GM23248 (cell line): ENCODE results near the gene COPS3. TPM values are rescaled to one million over a fixed set of nuclear protein-coding genes. Genes with fewer than 3 reads are reported as not detected.
"Not testable (repeated sequence)": the region's sequence is repeated elsewhere in the genome, so short reads cannot be mapped to it uniquely, and the experiment has no call there.

Source experiments
- DNase-seq: peaks from one replicate; pipeline ENCODE4 v3.0.0-alpha.2; 2015
- H2AFZ ChIP-seq: fragments of 200-600 bp; sonication (generic); 2 replicates; pipeline ENCODE4 v1.6.1; 2016; ENCODE audit warnings: antibody characterized with exemption
- H3F3A ChIP-seq: fragments of 200-600 bp; sonication (generic); 2 replicates; pipeline ENCODE4 v1.6.1; 2016; ENCODE audit warnings: mild to moderate bottlenecking, antibody characterized with exemption, mixed run types; ENCODE audit not compliant: insufficient read depth
- H3K27ac ChIP-seq: fragments of 200-600 bp; sonication (generic); 2 replicates; pipeline ENCODE4 v1.5.1; 2016; ENCODE audit warnings: mild to moderate bottlenecking
- H3K27me3 ChIP-seq: fragments of 200-600 bp; sonication (generic); replicated peaks from 2 replicates; pipeline ENCODE4 v1.6.1; 2016; ENCODE audit warnings: mild to moderate bottlenecking; ENCODE audit not compliant: insufficient read depth
- H3K36me3 ChIP-seq: fragments of 200-600 bp; sonication (generic); 2 replicates; pipeline ENCODE4 v1.6.1; 2016; ENCODE audit warnings: low read depth, mild to moderate bottlenecking
- H3K4me1 ChIP-seq: fragments of 200-600 bp; sonication (generic); 2 replicates; pipeline ENCODE4 v1.6.1; 2016; ENCODE audit warnings: mild to moderate bottlenecking; ENCODE audit not compliant: insufficient read depth
- H3K4me2 ChIP-seq: fragments of 200-600 bp; sonication (generic); one replicate; pipeline ENCODE4 v1.6.1; 2016; ENCODE audit warnings: mild to moderate bottlenecking; ENCODE audit not compliant: unreplicated experiment
- H3K4me3 ChIP-seq: fragments of 200-600 bp; sonication (generic); 2 replicates; pipeline ENCODE4 v1.5.1; 2016; ENCODE audit warnings: mild to moderate bottlenecking
- H3K79me2 ChIP-seq: fragments of 200-600 bp; sonication (generic); 2 replicates; pipeline ENCODE4 v1.6.1; 2016; ENCODE audit warnings: mild to moderate bottlenecking; ENCODE audit not compliant: insufficient read depth
- H3K9ac ChIP-seq: fragments of 200-600 bp; sonication (generic); 2 replicates; pipeline ENCODE4 v1.6.1; 2016; ENCODE audit warnings: mild to moderate bottlenecking
- H3K9me2 ChIP-seq: fragments of 200-600 bp; sonication (generic); 2 replicates; pipeline ENCODE4 v1.6.1; 2016; ENCODE audit warnings: mixed run types, mild to moderate bottlenecking, moderate library complexity; ENCODE audit not compliant: insufficient read depth
- H3K9me3 ChIP-seq: fragments of 200-600 bp; sonication (generic); one replicate; pipeline ENCODE4 v1.6.1; 2017; ENCODE audit warnings: low read depth
- H4K20me1 ChIP-seq: fragments of 200-600 bp; sonication (generic); 2 replicates; pipeline ENCODE4 v1.6.0; 2016; ENCODE audit not compliant: insufficient read depth
- EZH2 ChIP-seq: fragments of 200-600 bp; sonication (generic); IDR thresholded peaks from 2 replicates; pipeline ENCODE4 v1.6.1; 2018; ENCODE audit warnings: antibody characterized with exemption, mild to moderate bottlenecking; ENCODE audit not compliant: insufficient read depth, poor library complexity, severe bottlenecking
- EZH2phosphoT487 ChIP-seq: fragments of 200-600 bp; sonication (generic); IDR thresholded peaks from 2 replicates; pipeline ENCODE4 v1.6.1; 2018; ENCODE audit warnings: antibody characterized with exemption, moderate library complexity, mild to moderate bottlenecking, low read depth; ENCODE audit not compliant: insufficient read depth
- WGBS, 2 experiments: methylation state at CpG; one replicate each; pipeline ENCODE4 v1.1.6; 2015 to 2017; ENCODE audit warnings: low lambda C conversion rate in 2 of 2, low coverage in 1 of 2; ENCODE audit errors: missing lambda C conversion rate in 2 of 2; 5-methylcytosine and 5-hydroxymethylcytosine counted together
- in situ Hi-C: fragments of 300-500 bp; cut with MboI; formaldehyde crosslinking; loops from 2 replicates; pipeline ENCODE4 v1.15.0; 2020
- polyA plus RNA-seq: library from polyadenylated mRNA; unstranded; fragments of >200 nt; fragmentation: Nextera tagmentation; extraction: Ambion mirVana; gene quantifications from 2 replicates; pipeline ENCODE4 v1.2.1, GENCODE V29; 2016
- total RNA-seq: library from RNA; depleted of rRNA; stranded (reverse); fragments of >200 nt; shearing (Covaris generic); gene quantifications from 2 replicates; pipeline ENCODE4 v1.2.3, GENCODE V29; 2014

Gene COPS3
- total and polyA plus RNA-seq, 2 experiments from 2014 or later, result 90.2 to 93.3 TPM

DNA sequence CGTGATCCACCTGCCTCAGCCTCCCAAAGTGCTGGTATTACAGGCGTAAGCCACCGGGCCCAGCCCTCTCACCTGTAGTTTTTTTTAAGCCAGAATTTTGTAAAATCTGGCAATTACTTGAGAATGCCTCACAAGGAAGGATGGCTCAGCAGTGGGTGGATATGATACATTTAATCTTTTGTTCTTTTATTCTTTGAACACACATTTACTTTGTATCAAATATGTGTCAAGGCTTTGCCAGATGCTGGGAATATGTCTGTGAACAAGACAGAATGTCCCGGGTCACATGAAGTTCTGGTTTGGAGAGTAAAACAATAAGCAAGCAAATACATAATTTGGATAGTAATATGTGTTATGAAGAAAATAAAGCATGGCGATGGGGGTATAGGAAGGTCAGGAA is 4.9 kb upstream of the COPS3 start:
- no peaks in the 10 kb centered on the region for H3K79me2 ChIP-seq
- in situ Hi-C loops, result no loop called here
- H2AFZ ChIP-seq, result no peak overlapping the region
- no peak overlapping the region for H3K9ac ChIP-seq
- H3K9me2 ChIP-seq, result no peaks in the 10 kb centered on the region
- H4K20me1 ChIP-seq, result no peaks in the 10 kb centered on the region
- DNase-seq, result no peak
- WGBS, 2 experiments, result 69% methylated on average over 5 of the region's 5 CpGs
- no peaks in the 10 kb centered on the region for H3K9me3 ChIP-seq
- no peaks in the 10 kb centered on the region for H3K27me3 ChIP-seq
- no peak overlapping the region for H3K27ac ChIP-seq
- TF ChIP-seq EZH2phosphoT487 (no peak), EZH2 (no peak)
- H3K4me3 ChIP-seq, result no peak overlapping the region
- no peaks in the 10 kb centered on the region for H3K36me3 ChIP-seq
- peaks cover 5% of the 10 kb centered on the region; the same call in 1 of the 2 replicates for H3K4me1 ChIP-seq
- H3K4me2 ChIP-seq, result no peak overlapping the region
- no peaks in the 10 kb centered on the region for H3F3A ChIP-seq

DNA sequence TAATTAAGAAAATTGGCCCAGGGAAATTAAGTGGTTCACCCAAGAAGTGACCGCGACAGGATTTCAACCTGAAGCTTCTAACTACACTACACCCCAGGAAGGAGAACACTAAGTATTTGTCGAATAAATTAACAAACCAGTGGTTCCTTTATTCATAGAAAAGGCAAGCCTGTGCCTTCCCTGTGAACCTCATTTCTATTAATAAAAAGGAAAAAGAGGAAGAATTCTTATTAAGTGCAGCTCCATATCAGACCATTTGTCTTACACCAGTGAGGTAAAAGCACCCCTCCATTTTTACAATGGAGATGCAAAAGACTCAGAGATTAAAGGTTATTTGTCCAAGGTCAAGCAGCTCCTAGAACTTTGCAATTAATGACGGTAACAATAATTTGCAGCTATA is 1.7 kb downstream of the COPS3 start:
- no peaks in the 10 kb centered on the region for H3K9me3 ChIP-seq
- H3K27ac ChIP-seq, result peak overlapping the region; percentile 92
- in situ Hi-C loops, result no loop called here
- no peak for TF ChIP-seq EZH2phosphoT487
- no peak for TF ChIP-seq EZH2
- H3F3A ChIP-seq, result no peaks in the 10 kb centered on the region
- peak overlapping the region; percentile 79 for H3K4me2 ChIP-seq
- DNase-seq, result no peak
- no peaks in the 10 kb centered on the region for H3K27me3 ChIP-seq
- peak overlapping the region; percentile 94 for H3K9ac ChIP-seq
- H3K79me2 ChIP-seq, result peaks cover 61% of the 10 kb centered on the region
- no peaks in the 10 kb centered on the region for H3K9me2 ChIP-seq
- peak overlapping the region; percentile 89 for H3K4me3 ChIP-seq
- no peak overlapping the region for H2AFZ ChIP-seq
- peaks cover 5% of the 10 kb centered on the region; the same call in 1 of the 2 replicates for H4K20me1 ChIP-seq
- H3K4me1 ChIP-seq, result peaks cover 21% of the 10 kb centered on the region
- WGBS, 2 experiments, result 75 to 76% methylated on average over 4 of the region's 4 CpGs
- H3K36me3 ChIP-seq, result no peaks in the 10 kb centered on the region

GRCh38 chr17:17277431-17277830 is 3.6 kb downstream of the COPS3 start:
- 94 to 98% methylated on average over 5 of the region's 5 CpGs for WGBS, 2 experiments
- H3K4me2 ChIP-seq, in situ Hi-C loops, H2AFZ ChIP-seq, H3K4me3 ChIP-seq, H3F3A ChIP-seq, H3K9ac ChIP-seq, H3K27ac ChIP-seq, H3K9me3 ChIP-seq, H3K36me3 ChIP-seq, DNase-seq, H4K20me1 ChIP-seq, H3K27me3 ChIP-seq, H3K9me2 ChIP-seq: not testable (repeated sequence)
- H3K4me1 ChIP-seq, result peaks cover 21% of the 10 kb centered on the region
- H3K79me2 ChIP-seq, result peaks cover 80% of the 10 kb centered on the region

DNA sequence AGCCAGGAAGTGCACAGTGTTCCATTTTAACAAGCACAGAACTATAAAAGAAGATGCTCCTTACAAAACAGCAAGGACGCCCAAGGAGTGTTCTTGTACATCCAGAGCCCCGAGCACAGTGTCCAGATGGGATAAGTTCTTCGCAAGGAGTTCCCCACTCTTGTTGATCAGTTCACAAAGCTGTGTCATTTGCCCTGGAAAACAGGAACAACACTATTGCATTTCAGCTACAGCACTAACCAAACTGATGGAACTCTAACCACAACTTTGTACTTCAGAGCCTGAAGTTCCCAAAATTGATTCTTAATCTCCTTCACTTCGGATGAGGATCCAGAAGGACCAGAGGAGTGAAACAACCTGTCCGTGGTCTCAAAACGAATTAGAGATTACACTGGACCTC is 5.1 kb downstream of the COPS3 start:
- no peak overlapping the region for H3K9ac ChIP-seq
- peaks cover 92% of the 10 kb centered on the region for H3K79me2 ChIP-seq
- H4K20me1 ChIP-seq, result peaks cover 5% of the 10 kb centered on the region; the same call in 1 of the 2 replicates
- H3K4me2 ChIP-seq, result no peak overlapping the region
- no peaks in the 10 kb centered on the region for H3K9me2 ChIP-seq
- no peaks in the 10 kb centered on the region for H3F3A ChIP-seq
- 0 out of 2 replicates have a peak, but pooled peaks cover 6% of the 10 kb centered on the region for H3K36me3 ChIP-seq
- no peaks in the 10 kb centered on the region for H3K27me3 ChIP-seq
- H2AFZ ChIP-seq, result no peak overlapping the region
- WGBS, 2 experiments, result 86 to 87% methylated on average over 6 of the region's 6 CpGs
- TF ChIP-seq EZH2phosphoT487 (no peak), EZH2 (no peak)
- in situ Hi-C loops, result no loop called here
- H3K27ac ChIP-seq, result no peak overlapping the region
- DNase-seq, result no peak
- H3K4me3 ChIP-seq, result no peak overlapping the region
- peaks cover 16% of the 10 kb centered on the region for H3K4me1 ChIP-seq
- no peaks in the 10 kb centered on the region for H3K9me3 ChIP-seq
